ENCODE results near the gene CTXN2. TPM values are rescaled to one million over a fixed set of nuclear protein-coding genes. Genes with fewer than 3 reads are reported as not detected.

CTXN2 gene
- total RNA-seq, 2 experiments from 2014 or later: not detected

DNA sequence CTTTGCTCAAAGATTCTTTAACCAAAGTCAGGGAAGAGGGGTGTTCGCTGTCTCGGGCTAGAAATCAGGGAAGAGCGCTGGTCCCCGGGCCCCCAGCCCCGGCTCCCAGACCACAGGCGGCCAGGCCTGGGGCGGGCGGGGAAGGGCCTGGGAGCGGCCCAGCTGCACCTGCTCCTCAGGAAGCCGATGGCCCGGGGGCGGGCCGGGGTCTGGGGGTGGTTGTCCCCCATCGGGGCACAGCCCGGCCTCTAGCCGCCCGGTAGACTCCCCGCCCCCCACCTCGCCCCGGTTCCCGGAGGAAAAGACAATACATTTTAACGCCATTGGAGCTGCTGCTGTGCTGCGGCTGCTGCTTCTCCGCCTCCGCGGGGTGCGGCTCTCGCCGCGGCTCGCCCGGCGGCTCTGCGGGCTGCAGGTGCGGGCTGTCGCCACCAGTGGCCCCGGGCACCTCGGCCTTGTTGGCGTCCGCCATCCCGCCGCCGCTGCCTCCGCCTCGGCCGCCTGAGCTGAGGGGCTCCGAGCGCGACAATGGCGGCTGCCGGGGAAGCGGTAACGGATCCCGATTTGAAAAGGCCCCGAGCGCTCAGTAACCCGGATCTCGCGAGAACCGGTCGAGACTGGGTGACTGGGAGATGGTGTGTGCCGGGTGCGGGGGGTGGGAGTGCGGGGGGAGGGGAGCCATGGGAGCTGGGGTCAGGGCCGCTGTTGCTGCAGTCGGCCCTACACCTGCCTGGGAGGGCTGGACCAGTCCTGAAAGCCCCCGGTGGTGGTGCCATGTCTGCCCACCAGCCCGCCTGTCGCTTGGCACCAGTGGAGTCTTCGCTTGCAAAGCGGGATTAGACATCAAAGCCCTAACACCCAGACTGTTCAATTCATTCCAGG, 13.5 kb upstream of the CTXN2 start, which contains the start of gene MYEF2:
Gene MYEF2, minus strand, starts transcription at position 530 of the 882 bp plus-strand sequence. Its CDS starts 58 bp downstream, at position 472.
- Mint-ChIP-seq H3K27me3 (peaks cover 17% of the 10 kb centered on the region), H3K4me3 (peak within 1 kb of the TSS; percentile 76), H3K27ac (peak within 1 kb of the TSS; percentile 71), H3K4me1 (peaks cover 19% of the 10 kb centered on the region), H3K9me3 (peaks cover 3% of the 10 kb centered on the region), H3K36me3 (ENCODE audit: low read depth) (peaks cover 2% of the 10 kb centered on the region)
- POLR2A ChIA-PET: interaction anchor here (0.9 to 1.8 kb wide), 3 partner anchors 11 to 158 kb away, joined by 4 to 20 read pairs (median 4); partner anchors contain the start of gene DUT
- peak; percentile 76 for DNase-seq
- CTCF ChIA-PET: no interaction called here

DNA sequence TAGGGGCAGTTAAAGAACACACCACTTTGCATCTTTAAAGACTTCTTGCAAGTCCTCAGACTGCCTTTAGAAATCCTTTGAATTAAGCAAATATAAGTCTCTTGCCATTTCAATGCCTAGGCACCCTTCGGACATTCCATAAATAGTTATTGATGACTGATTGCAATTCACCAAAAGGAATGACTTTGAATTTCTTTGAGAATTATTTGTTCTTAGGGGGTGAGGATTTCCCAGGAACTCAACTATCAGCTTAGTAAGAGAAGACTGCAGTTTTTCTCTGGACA, 12.9 kb upstream of the CTXN2 start:
- ChIA-PET CTCF (no interaction called here), POLR2A (interaction anchor here (1.2 kb wide), 1 partner anchor 12 kb away, joined by 4 read pairs; no protein-coding TSS in a partner anchor)
- no peaks in the 10 kb centered on the region for H3K36me3 Mint-ChIP-seq (ENCODE audit: low read depth)
- no peak for DNase-seq
- peaks cover 19% of the 10 kb centered on the region for H3K4me1 Mint-ChIP-seq
- peaks cover 17% of the 10 kb centered on the region for H3K27me3 Mint-ChIP-seq
- no peaks in the 10 kb centered on the region for H3K9me3 Mint-ChIP-seq
- peak overlapping the region; percentile 26 for H3K4me3 Mint-ChIP-seq
- H3K27ac Mint-ChIP-seq: no peak overlapping the region

DNA sequence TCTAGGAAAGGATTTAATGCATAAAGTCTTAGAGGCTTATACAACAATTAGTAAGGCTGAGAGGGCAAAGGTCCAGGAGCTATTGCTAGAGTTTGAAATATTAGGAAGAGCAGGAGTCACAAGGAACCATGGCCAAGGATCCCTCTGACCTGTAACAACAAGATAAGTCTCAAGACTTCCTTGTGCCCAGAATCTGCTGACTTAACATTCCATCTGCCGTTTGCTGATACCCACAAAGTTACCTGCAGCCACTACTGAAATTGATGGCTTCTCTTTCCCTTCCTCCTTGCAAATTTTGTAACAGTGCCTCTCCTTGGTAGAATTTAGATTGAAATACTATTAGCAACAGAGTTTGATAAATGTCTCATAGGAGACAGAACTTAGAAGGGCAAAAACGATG, 8.7 kb upstream of the CTXN2 start:
- CTCF ChIA-PET: no interaction called here

DNA sequence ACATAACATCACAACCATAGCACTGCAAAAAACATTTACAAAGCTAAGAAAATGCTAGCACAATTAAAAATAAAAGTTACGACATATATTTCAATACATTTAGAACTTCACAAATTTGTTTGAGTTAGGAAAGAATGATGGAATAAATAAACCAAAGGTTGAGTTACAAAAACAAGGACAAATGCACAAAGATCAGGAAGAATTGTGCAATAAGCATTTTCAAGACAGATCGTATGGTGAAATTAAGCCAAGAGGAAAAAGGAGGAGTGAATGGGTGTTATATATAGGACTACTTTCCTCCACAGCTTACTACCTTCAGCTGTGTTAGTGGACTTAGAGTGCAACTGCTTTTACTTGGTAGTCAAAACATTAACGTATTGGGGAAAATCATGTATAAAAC, 5.9 kb upstream of the CTXN2 start:
- no peaks in the 10 kb centered on the region for H3K36me3 Mint-ChIP-seq (ENCODE audit: low read depth)
- H3K9me3 Mint-ChIP-seq: no peaks in the 10 kb centered on the region
- no peak overlapping the region for H3K27ac Mint-ChIP-seq
- ChIA-PET POLR2A (no interaction called here), CTCF (no interaction called here)
- no peak for DNase-seq
- no peak overlapping the region for H3K4me3 Mint-ChIP-seq
- H3K27me3 Mint-ChIP-seq: peaks cover 11% of the 10 kb centered on the region
- H3K4me1 Mint-ChIP-seq: no peaks in the 10 kb centered on the region

More for the DNA sequence above, 8.7 kb upstream of the CTXN2 start:
- no peaks in the 10 kb centered on the region for H3K36me3 Mint-ChIP-seq (ENCODE audit: low read depth)
- DNase-seq: no peak
- H3K27me3 Mint-ChIP-seq: peaks cover 13% of the 10 kb centered on the region
- no peaks in the 10 kb centered on the region for H3K9me3 Mint-ChIP-seq
- no peak overlapping the region for H3K4me3 Mint-ChIP-seq
- POLR2A ChIA-PET: no interaction called here
- H3K4me1 Mint-ChIP-seq: no peaks in the 10 kb centered on the region
- H3K27ac Mint-ChIP-seq: no peak overlapping the region

DNA sequence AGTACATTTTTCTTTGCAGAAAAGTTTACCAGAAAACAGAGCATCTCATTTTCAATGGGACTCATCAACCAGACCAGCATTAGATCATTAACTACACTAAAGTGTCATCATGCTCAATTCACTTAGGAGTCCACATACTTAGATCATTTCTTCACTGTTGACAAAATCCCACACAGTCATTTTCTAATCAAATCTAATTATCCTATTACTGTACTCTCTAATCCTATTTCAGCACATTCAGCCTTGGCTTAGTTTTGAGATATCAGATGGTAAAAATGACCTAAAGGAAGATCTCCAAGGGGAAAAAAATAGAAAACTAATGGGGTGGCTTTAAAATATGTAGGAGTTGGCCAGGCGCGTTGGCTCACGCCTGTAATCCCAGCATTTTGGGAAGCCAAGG, 5.2 kb upstream of the CTXN2 start:
- no peak for DNase-seq
- H3K27me3 Mint-ChIP-seq: peaks cover 14% of the 10 kb centered on the region
- no peak overlapping the region for H3K4me3 Mint-ChIP-seq
- POLR2A ChIA-PET: no interaction called here
- H3K4me1 Mint-ChIP-seq: peaks cover under 1% of the 10 kb centered on the region
- no peaks in the 10 kb centered on the region for H3K36me3 Mint-ChIP-seq (ENCODE audit: low read depth)
- H3K9me3 Mint-ChIP-seq: no peaks in the 10 kb centered on the region
- H3K27ac Mint-ChIP-seq: no peak overlapping the region
- CTCF ChIA-PET: no interaction called here

DNA sequence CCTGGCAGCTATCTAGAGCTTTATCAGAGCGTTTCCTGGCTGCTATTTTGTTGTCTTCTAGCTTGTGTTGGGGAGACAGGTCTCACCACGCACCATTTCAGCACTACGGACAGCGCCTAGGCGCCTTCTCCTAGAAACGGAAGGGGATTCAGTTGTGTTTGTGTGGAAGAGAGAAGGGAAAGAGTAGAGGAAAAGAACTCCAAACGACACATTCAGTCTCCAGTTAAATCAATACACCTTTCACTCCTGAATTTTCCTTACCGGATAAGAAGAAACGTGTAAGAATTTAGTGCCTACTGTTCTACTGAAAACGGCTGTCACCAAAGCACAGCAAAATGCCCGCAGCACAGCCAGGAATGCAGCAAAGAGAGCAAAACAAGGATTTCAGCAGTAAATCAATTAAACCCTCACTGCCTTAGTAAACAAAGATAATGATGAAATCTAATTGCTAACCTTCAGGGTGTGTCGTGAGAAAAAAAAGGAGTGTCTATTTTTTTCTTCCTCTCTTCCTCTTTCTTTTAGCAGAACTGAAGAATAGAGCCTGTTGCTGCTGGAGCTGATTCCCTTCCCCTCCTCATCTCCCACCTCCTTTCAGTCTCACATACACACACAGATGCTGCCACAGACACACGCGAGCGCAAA, 412 bp upstream of the CTXN2 start:
- ChIA-PET POLR2A (no interaction called here), CTCF (no interaction called here)
- Mint-ChIP-seq H3K27me3 (peaks cover 18% of the 10 kb centered on the region), H3K27ac (no peak overlapping the region), H3K4me1 (peaks cover 3% of the 10 kb centered on the region), H3K9me3 (no peaks in the 10 kb centered on the region), H3K4me3 (no peak overlapping the region), H3K36me3 (ENCODE audit: low read depth) (no peaks in the 10 kb centered on the region)
- DNase-seq: peak; percentile 51

DNA sequence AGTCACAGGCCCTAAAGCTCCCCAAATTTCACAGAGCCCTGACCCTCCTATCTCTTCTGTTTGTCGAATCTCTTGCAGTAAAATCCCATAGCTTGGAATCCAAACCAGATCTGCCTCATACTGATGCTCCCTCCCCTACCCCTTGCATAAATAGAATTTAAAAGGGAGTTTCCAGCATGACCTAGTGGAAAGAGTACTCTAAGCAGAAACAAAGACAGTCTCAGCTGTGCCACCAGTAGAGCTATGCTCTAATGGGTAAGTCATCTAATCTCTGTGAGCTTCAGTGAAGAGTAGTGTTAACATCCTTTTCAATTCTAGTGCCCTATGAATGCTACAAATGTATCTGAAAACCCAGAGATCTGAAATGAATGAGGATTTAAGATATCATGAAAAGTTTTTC, 10.6 kb downstream of the CTXN2 start:
- DNase-seq: no peak
- no peak overlapping the region for H3K27ac Mint-ChIP-seq
- H3K4me1 Mint-ChIP-seq: no peaks in the 10 kb centered on the region
- peaks cover 2% of the 10 kb centered on the region for H3K27me3 Mint-ChIP-seq
- H3K36me3 Mint-ChIP-seq (ENCODE audit: low read depth): no peaks in the 10 kb centered on the region
- no peaks in the 10 kb centered on the region for H3K9me3 Mint-ChIP-seq
- ChIA-PET CTCF (no interaction called here), POLR2A (no interaction called here)
- H3K4me3 Mint-ChIP-seq: no peak overlapping the region

DNA sequence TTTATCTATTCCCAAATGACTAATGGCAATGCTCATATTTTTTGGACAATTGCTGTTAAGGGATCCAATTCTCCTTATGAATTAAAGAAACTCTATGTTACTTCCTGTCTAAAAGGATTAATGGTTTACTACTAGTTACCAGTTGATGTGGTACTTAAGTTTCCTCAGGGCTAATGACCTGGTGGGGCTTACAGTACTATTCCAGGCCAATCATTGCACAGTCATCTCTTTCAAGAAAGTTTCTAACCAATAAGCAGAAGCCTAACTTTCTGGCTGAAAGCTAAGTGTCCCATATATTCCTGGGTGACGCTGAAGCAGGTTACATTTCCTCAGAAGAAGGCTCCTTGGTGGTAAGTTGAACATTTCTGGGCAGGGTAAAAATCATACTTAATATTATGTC, 14.5 kb downstream of the CTXN2 start, which contains the start of gene SLC12A1:
Gene SLC12A1, plus strand, starts transcription at position 322 of the 400 bp plus-strand sequence. CDS start 1,418 bp downstream, outside the sequence.
- H3K4me3 Mint-ChIP-seq: no peak within 1 kb of the TSS
- CTCF ChIA-PET: no interaction called here
- DNase-seq: no peak
- no peak within 1 kb of the TSS for H3K27ac Mint-ChIP-seq
- POLR2A ChIA-PET: no interaction called here
- no peaks in the 10 kb centered on the region for H3K9me3 Mint-ChIP-seq
- no peaks in the 10 kb centered on the region for H3K36me3 Mint-ChIP-seq (ENCODE audit: low read depth)
- no peaks in the 10 kb centered on the region for H3K4me1 Mint-ChIP-seq
- H3K27me3 Mint-ChIP-seq: peaks cover 2% of the 10 kb centered on the region

DNA sequence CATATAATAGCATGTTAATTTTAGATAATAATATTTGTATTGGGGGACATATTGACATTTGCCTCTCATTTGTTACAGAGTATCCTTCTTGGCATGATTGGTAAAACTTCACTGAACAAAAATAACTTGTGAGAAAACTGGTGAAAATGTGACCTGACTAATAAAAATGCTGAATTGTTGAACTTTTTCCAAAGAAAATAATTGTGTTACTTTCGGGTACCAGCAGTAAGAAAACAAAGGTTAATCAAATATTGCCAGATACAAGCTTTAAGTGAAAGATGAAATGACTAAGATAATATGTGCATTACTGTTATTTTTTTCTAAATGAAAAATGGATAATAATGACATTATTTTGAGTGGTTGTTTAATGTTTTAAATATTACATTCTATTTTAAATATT, 29.8 kb downstream of the CTXN2 start:
- no peaks in the 10 kb centered on the region for H3K36me3 Mint-ChIP-seq (ENCODE audit: low read depth)
- H3K27ac Mint-ChIP-seq: no peak overlapping the region
- H3K4me3 Mint-ChIP-seq: no peak overlapping the region
- ChIA-PET CTCF (no interaction called here), POLR2A (no interaction called here)
- no peak for DNase-seq
- no peaks in the 10 kb centered on the region for H3K4me1 Mint-ChIP-seq
- peaks cover 6% of the 10 kb centered on the region for H3K27me3 Mint-ChIP-seq
- no peaks in the 10 kb centered on the region for H3K9me3 Mint-ChIP-seq

DNA sequence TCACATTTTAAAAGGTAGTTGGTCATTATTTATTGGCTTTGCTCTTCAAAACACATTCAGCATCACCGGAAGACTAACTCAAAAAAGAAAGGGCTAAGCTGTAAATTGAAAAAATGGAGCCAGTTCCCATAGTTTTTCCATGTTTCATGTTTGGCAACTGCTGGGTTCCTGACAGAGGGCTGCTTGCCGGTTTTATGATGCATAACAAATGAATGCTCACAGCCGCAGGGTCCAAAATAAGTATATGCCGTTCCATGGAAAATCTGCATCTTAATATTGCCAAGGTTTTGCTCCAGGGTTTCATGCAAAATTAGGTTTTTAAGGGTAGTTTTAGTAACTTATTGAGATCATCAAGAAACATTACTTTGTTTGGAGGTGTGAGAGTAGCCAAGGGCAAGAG, 30.4 kb downstream of the CTXN2 start:
- H3K9me3 Mint-ChIP-seq: no peaks in the 10 kb centered on the region
- CTCF ChIA-PET: no interaction called here

DNA sequence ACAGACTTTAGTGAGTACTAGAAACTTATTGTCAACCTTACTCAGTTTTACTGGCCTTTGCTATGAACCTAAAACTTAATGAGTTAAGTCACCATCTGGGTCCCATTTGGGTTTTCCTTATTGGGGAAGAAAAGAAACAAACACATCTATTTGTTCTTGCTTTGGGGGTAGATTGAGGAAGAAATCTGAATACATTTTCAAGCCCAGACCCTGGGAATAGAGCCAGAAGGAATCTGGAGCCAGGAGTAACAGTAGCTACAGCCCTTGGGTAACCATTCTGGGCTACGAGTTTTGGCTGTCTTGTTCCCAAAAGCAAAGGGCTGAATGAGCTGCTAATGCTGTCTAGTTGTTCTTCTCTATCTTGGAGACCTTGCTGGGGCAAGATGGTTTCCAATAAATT, 31.2 kb downstream of the CTXN2 start:
- Mint-ChIP-seq H3K27me3 (peaks cover 6% of the 10 kb centered on the region), H3K27ac (no peak overlapping the region), H3K4me1 (no peaks in the 10 kb centered on the region), H3K9me3 (no peaks in the 10 kb centered on the region), H3K36me3 (ENCODE audit: low read depth) (no peaks in the 10 kb centered on the region), H3K4me3 (no peak overlapping the region)
- ChIA-PET CTCF (no interaction called here), POLR2A (no interaction called here)
- DNase-seq: no peak

More for the DNA sequence above, 30.4 kb downstream of the CTXN2 start:
- Mint-ChIP-seq H3K36me3 (ENCODE audit: low read depth) (no peaks in the 10 kb centered on the region), H3K4me1 (no peaks in the 10 kb centered on the region), H3K27ac (no peak overlapping the region), H3K4me3 (no peak overlapping the region), H3K27me3 (peaks cover 6% of the 10 kb centered on the region)
- POLR2A ChIA-PET: no interaction called here
- no peak for DNase-seq

DNA sequence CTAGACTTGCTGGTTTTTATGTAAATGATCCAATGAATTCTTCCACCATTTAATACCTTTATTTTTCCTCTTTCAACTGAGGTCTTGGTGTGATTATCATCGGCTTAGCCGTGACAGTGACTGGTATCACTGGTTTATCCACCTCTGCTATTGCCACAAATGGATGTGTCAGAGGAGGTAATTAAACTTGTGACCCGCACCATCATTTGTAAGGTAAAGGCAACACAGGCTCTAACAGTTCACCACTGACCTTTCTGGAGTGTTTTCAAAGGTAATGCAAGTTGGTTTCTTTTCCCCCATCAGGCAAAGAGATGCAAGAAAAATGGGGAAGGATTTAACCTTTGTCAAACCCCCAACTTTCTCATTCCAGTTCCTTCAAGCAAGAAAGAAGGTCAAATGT, 34.3 kb downstream of the CTXN2 start:
- no peaks in the 10 kb centered on the region for H3K9me3 Mint-ChIP-seq
- no peaks in the 10 kb centered on the region for H3K4me1 Mint-ChIP-seq
- DNase-seq: no peak

DNA sequence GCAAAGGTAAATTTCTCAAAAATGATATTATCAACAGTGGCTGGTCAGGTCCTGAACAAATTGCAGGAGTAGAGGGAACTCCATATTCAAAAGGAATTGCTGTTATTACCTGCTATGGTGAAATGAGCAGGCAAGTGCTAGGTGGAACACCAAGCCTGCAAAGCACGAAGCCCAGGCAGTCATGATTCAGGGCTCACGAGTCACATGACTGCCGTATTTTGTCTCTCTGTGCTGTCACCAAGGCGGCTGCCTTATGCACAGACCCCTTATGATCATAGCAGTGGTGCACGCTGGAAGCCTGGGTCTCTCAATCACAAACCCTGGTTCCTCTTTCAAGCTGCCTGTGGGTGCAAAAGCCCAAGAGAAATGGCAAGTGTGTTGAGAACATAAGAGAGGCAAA, 39.0 kb downstream of the CTXN2 start:
- POLR2A ChIA-PET: no interaction called here
- H3K27ac Mint-ChIP-seq: no peak overlapping the region
- DNase-seq: no peak
- no peaks in the 10 kb centered on the region for H3K9me3 Mint-ChIP-seq
- no peak overlapping the region for H3K4me3 Mint-ChIP-seq
- H3K4me1 Mint-ChIP-seq: no peaks in the 10 kb centered on the region
- H3K36me3 Mint-ChIP-seq (ENCODE audit: low read depth): no peaks in the 10 kb centered on the region
- CTCF ChIA-PET: no interaction called here
- H3K27me3 Mint-ChIP-seq: peaks cover 4% of the 10 kb centered on the region

More for the DNA sequence above, 34.3 kb downstream of the CTXN2 start:
- peaks cover 8% of the 10 kb centered on the region for H3K27me3 Mint-ChIP-seq
- ChIA-PET CTCF (no interaction called here), POLR2A (no interaction called here)
- H3K36me3 Mint-ChIP-seq (ENCODE audit: low read depth): no peaks in the 10 kb centered on the region
- no peak overlapping the region for H3K27ac Mint-ChIP-seq
- no peak overlapping the region for H3K4me3 Mint-ChIP-seq

DNA sequence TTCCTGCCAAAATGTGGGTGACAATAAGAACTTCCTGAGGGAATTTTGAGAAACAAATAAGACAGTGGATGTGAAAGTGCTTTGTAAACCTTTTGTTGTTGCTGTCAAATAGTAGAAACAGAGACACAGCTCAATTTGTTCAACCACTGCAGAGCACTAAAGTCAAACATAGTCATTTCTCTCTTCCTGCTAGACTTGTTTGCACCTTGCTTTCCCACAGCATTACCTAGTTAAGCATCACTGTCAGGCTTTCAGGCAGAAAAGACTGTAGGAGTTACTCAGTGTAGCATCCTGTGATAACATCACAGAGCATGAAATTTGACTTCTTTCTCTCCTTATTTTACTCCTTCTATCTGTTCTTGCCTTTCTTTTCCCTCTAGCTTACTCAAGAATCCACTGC, 41.8 kb downstream of the CTXN2 start:
- H3K9me3 Mint-ChIP-seq: no peaks in the 10 kb centered on the region

More for the DNA sequence above, 41.8 kb downstream of the CTXN2 start:
- no peak overlapping the region for H3K27ac Mint-ChIP-seq
- ChIA-PET CTCF (no interaction called here), POLR2A (no interaction called here)
- no peaks in the 10 kb centered on the region for H3K4me1 Mint-ChIP-seq
- H3K36me3 Mint-ChIP-seq (ENCODE audit: low read depth): no peaks in the 10 kb centered on the region
- no peak overlapping the region for H3K4me3 Mint-ChIP-seq
- peaks cover 6% of the 10 kb centered on the region for H3K27me3 Mint-ChIP-seq
- no peak for DNase-seq
